K562 (cell line): ENCODE results near the gene FOXN1. TPM values are rescaled to one million over a fixed set of nuclear protein-coding genes. Genes with fewer than 3 reads are reported as not detected.

Source experiments
- ATF1 ChIP-seq, 2 experiments: fragments of 450-650 bp in 1 of 2; IDR thresholded peaks; 2 replicates each; pipeline ENCODE4 v1.6.1; 2016; ENCODE audit warnings: missing compliant biosample characterization in 1 of 2, missing genetic modification characterization in 1 of 2
- CHD7 ChIP-seq: fragments of 200-600 bp; sonication (generic); IDR thresholded peaks from one replicate; pipeline ENCODE4 v1.6.1; 2012; ENCODE audit warnings: mild to moderate bottlenecking, low read depth, low read length, inconsistent platforms
- EGR1 ChIP-seq: fragments of 450-650 bp; conservative IDR thresholded peaks from 2 replicates; pipeline ENCODE4 v1.6.1; 2017; ENCODE audit warnings: mild to moderate bottlenecking
- GTF2F1 ChIP-seq: IDR thresholded peaks from 2 replicates; pipeline ENCODE4 v1.6.1; 2011; ENCODE audit warnings: low read depth, low read length, improper control_type of control experiment
- MCM3 ChIP-seq: fragments of 450-650 bp; IDR thresholded peaks from 2 replicates; pipeline ENCODE4 v1.6.1; 2016
- MTF1 ChIP-seq: fragments of 250-450 bp; sonication (Bioruptor Pico); IDR thresholded peaks from 2 replicates; pipeline ENCODE4 v1.9.0; 2021; ENCODE audit warnings: moderate library complexity, mild to moderate bottlenecking, inconsistent platforms, borderline replicate concordance
- NFE2 ChIP-seq: IDR thresholded peaks from 2 replicates; pipeline ENCODE4 v1.6.1; 2014; ENCODE audit warnings: antibody characterized with exemption, low read depth
- NR2C1 ChIP-seq, 2 experiments: fragments of 450-650 bp; IDR thresholded peaks; 2 replicates each; pipeline ENCODE4 v1.6.1; 2017; ENCODE audit warnings: mild to moderate bottlenecking in 2 of 2, antibody characterized with exemption in 1 of 2, inconsistent platforms in 1 of 2, missing compliant biosample characterization in 1 of 2, missing genetic modification characterization in 1 of 2
- NR2C2 ChIP-seq, 2 experiments: fragments of 200-800 bp in 1 of 2; sonication (Bioruptor generic) in 1 of 2; sonication (generic) in 1 of 2; formaldehyde crosslinking in 1 of 2; IDR thresholded peaks; 2 replicates each; pipeline versions ENCODE4 v1.6.1 to v1.8.0; 2016 to 2022; ENCODE audit warnings: mild to moderate bottlenecking in 1 of 2, missing compliant biosample characterization in 1 of 2, missing genetic modification characterization in 1 of 2, missing genetic modification reagents in 1 of 2
- PHB2 ChIP-seq: fragments of 450-650 bp; IDR thresholded peaks from 2 replicates; pipeline ENCODE4 v1.6.1; 2017; ENCODE audit warnings: low read depth
- PHF20 ChIP-seq: fragments of 450-650 bp; IDR thresholded peaks from 2 replicates; pipeline ENCODE4 v1.6.1; 2018; ENCODE audit not compliant: partially characterized antibody
- RUNX1 ChIP-seq: sonication (generic); IDR thresholded peaks from 2 replicates; pipeline ENCODE4 v1.6.1; 2016; ENCODE audit warnings: antibody characterized with exemption, low read depth
- SP1 ChIP-seq: sonication (generic); formaldehyde crosslinking; IDR thresholded peaks from 2 replicates; pipeline ENCODE4 v1.8.1; 2022; ENCODE audit warnings: mild to moderate bottlenecking, missing genetic modification reagents
- TBP ChIP-seq: optimal IDR thresholded peaks from 2 replicates; pipeline ENCODE3; 2011; ENCODE audit warnings: low read depth, low read length, improper control_type of control experiment
- USF1 ChIP-seq: sonication (generic); formaldehyde crosslinking; IDR thresholded peaks from 2 replicates; pipeline ENCODE4 v1.9.0; 2022; ENCODE audit warnings: mild to moderate bottlenecking, missing genetic modification reagents
- ZBED1 ChIP-seq: IDR thresholded peaks from 2 replicates; pipeline ENCODE4 v1.6.1; 2014
- ZNF217 ChIP-seq: sonication (generic); formaldehyde crosslinking; IDR thresholded peaks from 2 replicates; pipeline ENCODE4 v1.8.0; 2022; ENCODE audit warnings: mild to moderate bottlenecking, missing genetic modification reagents
- polyA plus RNA-seq, 8 experiments: library from polyadenylated mRNA; depleted of rRNA in 4 of 8; stranded (reverse) in 5 of 8; unstranded in 3 of 8; fragments of >200 nt; fragmentation: Nextera tagmentation in 2 of 8; fragmentation: Illumina TruSeq in 1 of 8; extraction: Ambion mirVana in 2 of 8; extraction: Trizol in 1 of 8; gene quantifications; 2 replicates each; pipeline versions ENCODE4 v1.2.1 to v1.2.3, GENCODE V29; 2011 to 2014; ENCODE audit warnings: inconsistent platforms in 1 of 8, missing spikeins in 1 of 8
- total RNA-seq, 7 experiments: library from RNA; depleted of rRNA in 6 of 7; stranded (reverse); fragments of >200 nt in 6 of 7; fragmentation: Illumina TruSeq in 2 of 7; extraction: Trizol in 2 of 7; gene quantifications; 2 replicates each; pipeline versions ENCODE4 v1.2.1 to v1.2.3, GENCODE V29; 2011 to 2021; ENCODE audit warnings: low replicate concordance in 1 of 7

FOXN1 gene
- total and polyA plus RNA-seq, 9 of the 15 experiments (the other 6 are each of a cell fraction or from before 2014, with no cell fraction given), result not detected

DNA sequence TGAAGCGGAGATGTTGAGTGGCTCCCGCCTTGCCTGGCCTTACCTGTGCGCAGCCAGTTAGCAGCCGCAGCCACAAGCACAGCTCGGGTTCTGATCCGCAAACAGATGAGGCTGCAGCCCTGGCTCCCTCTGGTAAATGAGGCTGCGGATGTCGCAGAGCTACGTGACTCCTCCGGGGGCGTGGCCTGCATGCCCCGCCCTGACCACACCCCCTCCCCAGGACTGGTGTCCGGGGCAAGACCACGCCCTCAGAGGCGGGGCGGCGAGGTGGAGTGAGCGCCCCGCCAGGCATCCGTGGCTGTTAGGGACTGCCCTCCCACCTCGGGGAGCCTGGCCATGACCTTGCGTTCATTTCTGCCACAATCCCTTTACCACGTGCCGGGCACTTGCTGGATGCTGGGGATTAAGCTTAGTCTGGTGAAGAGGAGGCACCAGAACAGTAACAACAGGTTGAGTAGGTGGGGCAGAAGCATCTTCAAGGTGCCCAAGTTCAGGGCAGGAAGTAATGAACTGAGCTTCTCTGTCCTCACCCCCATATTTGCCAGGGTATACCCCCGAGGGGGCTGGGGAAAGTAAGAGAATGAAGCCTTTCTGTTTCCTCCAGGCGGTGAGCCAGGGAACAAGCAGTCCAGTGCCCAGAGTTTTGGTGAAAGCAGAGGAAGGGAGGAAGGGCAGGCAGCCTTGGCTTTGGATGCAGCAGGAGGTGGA lies 70.8 kb downstream of the FOXN1 start, which contains the start of gene ALDOC (continued):
- TF ChIP-seq CHD7 (no peak), ATF1 (CRISPR knock-in tag; IDR thresholded peaks at IDR 0.05) (no peak), ATF1 (tag; IDR thresholded peaks at IDR 0.05) (peak; percentile 87), TBP (peak; percentile 95), MTF1 (no peak), MCM3 (no peak), GTF2F1 (peak; percentile 76; the same call in 1 of the 2 replicates), USF1 (CRISPR knock-in tag) (peak; percentile 82), ZBED1 (no peak), NR2C1 (IDR thresholded peaks at IDR 0.05) (no peak), NR2C1 (tag; IDR thresholded peaks at IDR 0.05) (peak; percentile 76), SP1 (peak; percentile 93), PHB2 (peak; percentile 13; the same call in 1 of the 2 replicates), NFE2 (peak; percentile 49), PHF20 (no peak), NR2C2 (CRISPR knock-in tag; IDR thresholded peaks at IDR 0.05) (no peak), NR2C2 (tag; IDR thresholded peaks at IDR 0.05) (peak; percentile 79), ZNF217 (CRISPR knock-in tag) (no peak), RUNX1 (no peak), EGR1 (peak; percentile 26; the same call in 1 of the 2 replicates)
